Measurements from ENCODE around the gene ZNF555. TPM values are rescaled to one million over a fixed set of nuclear protein-coding genes. Genes with fewer than 3 reads are reported as not detected.
"Not testable (repeated sequence)": the region's sequence is repeated elsewhere in the genome, so short reads cannot be mapped to it uniquely, and the experiment has no call there.

The ZNF555 gene
- 2.2 and 3.0 TPM in 2 replicates for total RNA-seq

- peak; percentile 99 to 100 for DNase-seq (ENCODE audit: low read depth in 2 of 2)
These were observed at the start of gene ZNF555 for GRCh38 chr19:2840794-2841791. ZNF555 (plus strand) TSS chr19:2841475; CDS start chr19:2841573, 98 bp downstream.

GRCh38 chr19:2791876-2792275, 49.4 kb upstream of the ZNF555 start:
- DNase-seq (ENCODE audit: low read depth in 2 of 2) = no peak

- DNase-seq (ENCODE audit: low read depth in 2 of 2) = not testable (repeated sequence)
These were observed 48.6 kb upstream of the ZNF555 start for GRCh38 chr19:2792666-2793065.

- DNase-seq (ENCODE audit: low read depth in 2 of 2) = no peak
These were observed 48.1 kb upstream of the ZNF555 start for GRCh38 chr19:2793126-2793525.

DNA sequence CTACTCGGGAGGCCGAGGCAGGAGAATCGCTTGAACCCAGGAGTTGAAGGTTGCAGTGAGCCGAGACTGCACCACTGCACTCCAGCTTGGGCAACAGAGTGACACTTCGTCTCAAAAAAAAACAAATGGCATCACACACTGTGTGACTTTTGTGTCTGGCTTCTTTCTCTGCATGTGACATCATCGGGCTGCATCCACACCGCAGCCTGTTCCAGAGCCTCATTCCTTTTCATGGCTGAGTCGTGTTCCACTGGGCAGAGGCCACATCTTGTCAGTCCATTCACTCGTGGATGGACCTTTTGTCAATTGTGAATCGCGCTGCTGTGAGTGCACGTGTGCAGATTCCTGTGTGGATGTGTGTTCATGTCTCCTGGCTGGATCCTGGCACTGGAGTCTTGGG, 47.7 kb upstream of the ZNF555 start:
- DNase-seq (ENCODE audit: low read depth in 2 of 2) = no peak

- DNase-seq (ENCODE audit: low read depth in 2 of 2) = no peak
These were observed 45.2 kb upstream of the ZNF555 start for GRCh38 chr19:2795827-2796658.

DNA sequence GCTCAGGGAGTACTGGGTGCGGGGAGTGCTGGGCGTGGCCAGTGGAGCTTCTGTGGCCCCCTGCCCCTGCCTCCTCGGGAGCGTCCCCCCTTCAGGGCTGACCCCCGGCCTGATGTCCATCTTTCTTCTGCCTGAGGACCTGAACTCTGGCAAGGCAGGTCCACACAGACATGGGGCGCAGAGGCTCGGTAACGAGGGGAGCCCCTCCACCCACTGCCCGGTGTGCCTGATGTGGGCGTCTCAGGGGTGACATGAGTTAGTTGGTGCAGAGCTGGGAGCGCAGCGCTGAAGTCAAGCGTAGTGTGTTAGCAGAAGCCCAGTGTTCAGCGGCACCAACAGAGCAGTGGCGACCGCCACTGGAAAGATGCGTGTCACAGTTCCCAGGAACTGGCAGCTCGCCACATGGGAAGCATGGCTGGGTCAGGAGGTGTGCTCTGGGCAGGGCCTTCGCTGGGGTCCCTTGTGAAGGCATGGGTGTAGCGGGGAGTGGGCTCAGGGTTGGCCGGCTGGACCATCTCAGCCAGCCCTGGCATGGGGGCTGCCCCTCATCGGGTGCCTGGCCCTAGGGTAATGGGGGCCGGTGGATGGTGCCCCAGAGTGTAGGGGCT, 44.5 kb upstream of the ZNF555 start:
- peak in 1 of 2 donors; percentile 12 for DNase-seq (ENCODE audit: low read depth in 2 of 2)

GRCh38 chr19:2797280-2797679, 44.0 kb upstream of the ZNF555 start:
- no peak for DNase-seq (ENCODE audit: low read depth in 2 of 2)

DNA sequence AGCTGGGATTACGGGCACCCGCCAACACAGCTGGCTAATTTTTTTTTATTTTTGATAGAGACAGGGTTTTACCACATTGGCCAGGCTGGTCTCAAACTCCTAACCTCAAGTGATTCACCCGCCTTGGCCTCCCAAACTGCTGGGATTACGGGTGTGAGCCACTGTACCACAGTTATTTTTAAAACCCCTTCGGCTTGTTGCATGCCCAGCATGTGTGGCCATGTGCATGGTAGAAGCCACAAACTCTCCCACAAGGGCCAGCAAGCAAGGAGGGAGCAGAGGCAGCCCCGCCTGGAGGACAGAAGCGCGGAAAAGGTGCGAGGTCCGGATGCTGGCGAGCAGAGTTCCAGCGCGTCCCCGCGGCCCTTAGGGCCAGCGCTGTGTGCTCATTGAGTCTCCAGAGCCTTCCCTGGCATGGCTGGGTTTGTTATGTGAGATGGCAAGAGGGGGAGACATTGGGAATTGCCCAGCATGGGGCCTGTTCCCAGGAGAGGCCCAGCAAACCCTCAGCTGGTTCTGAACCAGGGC, 43.1 kb upstream of the ZNF555 start:
- no peak for DNase-seq (ENCODE audit: low read depth in 2 of 2)

- no peak for DNase-seq (ENCODE audit: low read depth in 2 of 2)
These were observed 42.5 kb upstream of the ZNF555 start for GRCh38 chr19:2798733-2799132.

- DNase-seq (ENCODE audit: low read depth in 2 of 2) = no peak
These were observed 41.8 kb upstream of the ZNF555 start for GRCh38 chr19:2799273-2800020.

GRCh38 chr19:2800506-2800905, 40.8 kb upstream of the ZNF555 start:
- no peak for DNase-seq (ENCODE audit: low read depth in 2 of 2)

- no peak for DNase-seq (ENCODE audit: low read depth in 2 of 2)
These were observed 38.4 kb upstream of the ZNF555 start for GRCh38 chr19:2802826-2803225.

- DNase-seq (ENCODE audit: low read depth in 2 of 2) = no peak
These were observed 37.7 kb upstream of the ZNF555 start for GRCh38 chr19:2803486-2804155.

DNA sequence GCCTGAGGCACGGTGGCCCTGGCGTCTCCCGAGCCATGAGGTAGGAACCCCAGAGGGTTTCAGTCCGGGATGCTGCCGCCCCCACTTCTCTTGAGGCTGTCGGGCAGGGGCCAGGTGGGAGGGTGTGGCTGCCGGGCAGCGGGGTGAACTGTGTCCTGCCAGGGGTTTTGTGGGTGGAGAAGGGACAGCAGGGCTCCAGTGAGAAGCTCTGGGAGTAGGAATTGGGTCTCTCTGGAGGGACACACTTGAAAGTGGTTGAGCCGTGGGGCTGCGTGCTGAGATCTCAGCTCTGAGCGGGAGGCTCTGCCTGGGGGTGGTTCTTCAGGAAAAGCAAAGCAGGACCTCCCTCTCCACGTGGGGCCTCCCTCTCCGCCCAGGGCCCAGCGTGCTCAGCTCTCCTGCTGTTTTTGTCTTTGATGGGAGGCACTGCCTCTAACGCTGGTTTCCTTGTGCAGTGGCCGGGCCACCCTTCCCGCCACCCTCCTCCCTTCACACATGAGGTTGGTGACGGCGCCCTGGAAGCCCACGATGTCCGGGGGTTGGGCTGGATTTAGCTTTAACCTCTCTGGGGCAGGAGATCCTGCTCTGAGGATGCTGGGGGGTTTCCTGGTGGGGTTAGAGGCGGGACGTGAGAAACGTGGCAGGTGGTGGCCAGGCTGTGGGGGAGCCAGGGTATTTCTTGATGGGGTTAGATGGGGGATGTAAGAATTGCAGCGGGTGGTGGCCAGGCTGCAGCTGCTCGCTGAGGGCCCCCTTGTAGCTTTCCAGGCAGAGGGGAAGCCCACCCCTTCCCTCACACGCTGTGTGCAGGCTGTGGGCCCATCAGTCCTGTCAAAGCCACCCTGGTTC, 36.9 kb upstream of the ZNF555 start:
- no peak for DNase-seq (ENCODE audit: low read depth in 2 of 2)

GRCh38 chr19:2805261-2805900, 35.9 kb upstream of the ZNF555 start:
- DNase-seq (ENCODE audit: low read depth in 2 of 2) = no peak

- DNase-seq (ENCODE audit: low read depth in 2 of 2) = no peak
These were observed 35.2 kb upstream of the ZNF555 start for GRCh38 chr19:2805991-2806649.

DNA sequence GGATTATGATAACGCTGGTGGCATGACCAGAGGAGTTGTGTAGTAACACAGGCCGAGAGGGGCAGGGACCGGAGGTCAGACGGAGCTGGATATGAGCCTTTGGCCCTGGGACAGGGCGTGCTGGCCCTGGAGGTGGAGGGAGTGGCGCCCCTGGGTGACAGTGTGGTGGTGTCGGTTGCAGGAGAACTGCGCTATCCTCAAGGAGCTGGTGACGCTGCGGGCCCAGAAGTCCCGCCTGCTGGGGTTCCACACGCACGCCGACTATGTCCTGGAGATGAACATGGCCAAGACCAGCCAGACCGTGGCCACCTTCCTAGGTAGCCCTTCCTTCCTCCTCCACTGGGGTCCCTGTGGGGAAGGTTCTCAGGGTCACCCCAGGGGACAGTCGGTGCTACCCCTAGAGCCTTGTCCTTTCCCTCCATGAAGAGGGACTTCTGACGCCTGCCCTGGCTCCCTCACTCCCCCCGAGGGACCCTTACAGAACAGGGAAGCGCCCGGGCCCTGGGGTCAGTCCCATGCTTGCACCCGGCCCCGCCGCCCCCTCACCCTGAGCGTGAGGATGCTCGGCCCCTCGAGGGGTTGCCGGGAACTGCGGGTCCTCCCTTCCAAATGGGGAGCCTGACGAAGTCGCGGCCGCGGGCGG, 34.4 kb upstream of the ZNF555 start:
- DNase-seq (ENCODE audit: low read depth in 2 of 2) = no peak
